Midbrain (tissue), 1 donor: Measurements from ENCODE around the gene ACP5.
"Not testable (repeated sequence)": the region's sequence is repeated elsewhere in the genome, so short reads cannot be mapped to it uniquely, and the experiment has no call there.

Source experiments
- DNase-seq: peaks from one replicate; lab custom pipeline; 2025; lab: John Stamatoyannopoulos, UW

The ACP5 gene

DNA sequence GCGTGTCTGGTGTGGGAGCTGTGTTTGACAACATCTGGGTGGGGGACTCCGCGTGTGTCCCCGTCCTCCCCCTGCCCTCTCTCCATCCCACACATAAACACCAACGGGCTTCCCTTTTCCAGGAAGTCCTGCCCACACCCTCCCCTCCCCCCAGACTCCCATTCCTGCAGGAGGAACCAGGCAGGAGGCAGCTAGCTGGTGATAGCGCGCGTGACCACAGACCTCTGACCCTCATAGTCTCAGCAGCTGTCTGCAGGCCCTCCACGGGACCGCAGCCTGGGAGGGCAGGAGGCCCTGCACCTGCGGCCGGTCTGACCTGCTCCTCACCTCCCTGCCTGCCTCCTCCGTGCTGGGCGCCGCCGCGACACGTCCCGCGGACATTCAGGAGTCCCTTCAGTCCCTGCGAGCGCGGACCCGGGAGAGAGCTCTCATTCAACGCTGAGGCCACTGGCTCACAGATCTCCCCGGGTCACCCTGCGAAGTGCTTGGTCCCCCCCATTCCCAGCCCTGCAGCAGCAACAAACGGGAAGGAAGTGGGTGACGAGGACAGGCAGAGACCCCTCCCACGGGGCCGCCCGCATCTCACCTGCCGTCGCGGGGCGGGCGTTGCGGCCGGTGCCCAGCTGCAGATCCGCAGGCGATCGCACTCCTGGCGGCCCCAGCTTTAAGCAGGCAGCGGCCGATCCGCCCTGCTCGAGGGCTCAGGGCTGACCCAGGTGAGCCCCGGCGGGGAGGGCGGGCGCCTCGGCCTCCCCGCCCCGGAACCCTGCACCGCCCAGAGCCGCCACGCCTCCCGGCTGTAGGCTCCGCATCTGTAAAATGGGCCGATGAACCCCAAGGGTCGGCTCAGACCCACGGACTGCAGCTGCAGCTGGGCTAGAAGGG lies 1.1 kb upstream of the ACP5 start:
- no peak for DNase-seq

DNA sequence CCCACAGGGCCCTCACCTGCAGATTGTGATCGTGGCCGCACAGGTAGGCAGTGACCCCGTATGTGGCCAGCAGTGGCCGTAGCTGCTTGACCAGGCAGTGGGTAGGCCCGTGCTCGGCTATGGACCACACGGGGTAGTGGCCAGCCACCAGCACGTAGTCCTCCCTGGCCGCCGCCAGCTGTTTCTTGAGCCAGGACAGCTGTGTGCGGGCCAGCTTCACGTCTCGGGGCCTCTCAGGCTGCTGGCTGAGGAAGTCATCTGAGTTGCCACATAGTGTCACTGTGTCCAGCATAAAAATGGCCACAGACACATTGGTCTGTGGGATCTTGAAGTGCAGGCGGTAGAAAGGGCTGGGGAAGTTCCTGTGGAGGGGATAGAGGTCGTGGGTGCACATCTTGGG lies 1.2 kb downstream of the ACP5 start:
- DNase-seq: no peak

DNA sequence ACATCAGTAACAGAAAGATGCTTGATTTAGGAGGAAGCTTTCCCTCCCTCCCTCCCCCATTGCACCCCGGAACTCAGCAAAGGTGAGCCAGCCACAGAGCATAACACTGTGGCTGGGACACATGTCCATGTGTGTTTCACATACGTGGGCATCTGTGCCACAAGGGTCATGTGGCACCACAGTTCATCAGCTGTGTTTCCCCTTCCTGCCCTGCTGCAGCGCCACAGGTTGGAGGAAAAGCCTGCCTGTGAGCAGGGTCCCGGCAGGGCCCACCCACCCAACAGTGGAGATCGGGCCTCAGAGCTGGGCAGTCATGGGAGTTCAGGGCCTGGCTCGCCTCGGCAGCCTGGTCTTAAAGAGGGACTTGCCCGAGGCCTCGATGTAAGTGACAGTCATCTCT lies 2.8 kb downstream of the ACP5 start:
- DNase-seq: no peak

DNA sequence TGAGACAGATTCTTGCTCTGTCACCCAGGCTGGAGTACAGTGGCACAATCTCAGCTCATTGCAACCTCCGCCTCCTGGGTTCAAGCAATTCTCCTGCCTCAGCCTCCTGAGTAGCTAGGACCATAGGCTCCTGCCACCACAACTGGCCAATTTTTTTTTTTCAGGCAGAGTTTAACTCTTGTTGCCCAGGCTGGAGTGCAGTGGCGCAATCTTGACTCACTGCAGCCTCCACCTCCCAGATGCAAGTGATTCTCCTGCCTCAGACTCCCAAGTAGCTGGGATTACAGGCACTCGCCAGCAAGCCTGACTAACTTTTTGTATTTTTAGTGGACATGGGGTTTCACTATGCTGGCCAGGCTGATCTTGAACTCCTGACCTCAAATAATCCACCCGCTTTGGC lies 3.7 kb downstream of the ACP5 start:
- DNase-seq: not testable (repeated sequence)

DNA sequence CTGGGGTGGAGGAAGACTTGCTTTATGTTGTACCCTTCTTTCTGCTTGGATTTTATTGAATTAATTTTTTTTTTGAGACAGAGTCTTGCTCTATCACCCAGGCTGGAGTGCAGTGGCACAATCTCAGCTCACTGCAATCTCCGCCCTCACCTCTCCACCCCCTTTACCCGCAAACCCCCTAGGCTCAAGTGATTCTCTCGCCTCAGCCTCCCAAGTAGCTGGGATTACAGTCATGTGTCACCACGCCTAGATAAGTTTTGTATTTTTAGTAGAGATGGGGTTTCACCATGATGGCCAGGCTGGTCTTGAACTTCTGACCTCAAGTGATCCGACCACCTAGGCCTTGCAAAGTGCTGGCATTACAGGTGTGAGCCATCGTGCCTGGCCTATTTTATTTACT lies 4.1 kb downstream of the ACP5 start:
- DNase-seq: not testable (repeated sequence)

DNA sequence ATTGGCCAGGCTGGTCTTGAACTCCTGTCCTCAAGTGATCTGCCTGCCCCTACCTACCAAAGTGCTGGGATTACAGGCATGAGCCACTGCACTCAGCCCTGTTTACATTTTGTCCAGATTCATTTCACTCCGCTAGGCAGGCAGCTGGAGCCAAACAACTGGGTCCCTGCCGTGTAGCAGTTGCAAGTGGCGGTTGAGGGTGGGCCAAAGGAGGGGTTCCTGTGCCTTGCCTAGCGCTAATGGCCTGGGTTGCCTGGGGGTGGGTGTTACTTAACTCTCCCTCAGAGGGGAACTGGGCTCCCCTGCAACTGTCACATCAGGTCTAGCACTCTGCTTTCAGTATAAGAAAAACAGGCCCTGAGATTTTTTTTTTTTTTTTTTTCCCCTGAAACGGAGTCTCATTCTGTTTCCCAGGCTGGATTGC lies 7.4 kb downstream of the ACP5 start:
- no peak for DNase-seq

DNA sequence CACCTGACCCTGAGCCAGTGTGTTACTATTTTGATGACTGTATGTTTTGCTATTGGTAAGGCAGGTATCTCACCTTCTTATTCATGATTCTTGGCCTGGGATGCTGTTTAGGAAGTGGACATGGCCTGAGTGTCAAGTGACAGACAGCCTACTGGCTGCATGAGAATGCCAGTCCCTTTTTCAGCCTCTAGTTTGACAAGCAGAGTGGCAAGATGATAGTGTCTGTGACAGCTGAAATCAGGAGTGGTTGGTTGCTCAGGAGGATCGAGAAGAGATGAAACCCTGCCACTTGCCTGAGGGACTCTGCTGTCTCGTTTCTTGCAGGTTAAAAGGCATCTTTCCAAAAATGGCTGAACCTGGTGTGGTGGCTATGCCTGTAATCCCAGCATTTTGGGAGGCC lies 11.3 kb downstream of the ACP5 start:
- DNase-seq: no peak

DNA sequence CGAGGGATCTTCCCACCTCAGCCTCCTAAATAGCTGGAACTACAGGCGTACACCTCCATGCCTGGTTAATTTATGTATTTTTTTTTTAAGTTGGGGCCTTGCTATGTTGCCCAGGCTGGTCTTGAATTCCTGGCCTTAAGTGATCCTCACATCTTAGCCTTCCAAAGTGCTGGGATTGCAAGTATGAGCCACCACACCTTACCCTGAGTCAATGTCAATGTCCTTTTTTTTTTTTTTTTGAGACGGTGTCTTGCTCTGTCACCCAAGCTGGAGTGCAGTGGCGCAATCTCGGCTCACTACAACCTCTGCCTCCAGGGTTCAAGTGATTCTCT lies 11.8 kb downstream of the ACP5 start:
- not testable (repeated sequence) for DNase-seq

DNA sequence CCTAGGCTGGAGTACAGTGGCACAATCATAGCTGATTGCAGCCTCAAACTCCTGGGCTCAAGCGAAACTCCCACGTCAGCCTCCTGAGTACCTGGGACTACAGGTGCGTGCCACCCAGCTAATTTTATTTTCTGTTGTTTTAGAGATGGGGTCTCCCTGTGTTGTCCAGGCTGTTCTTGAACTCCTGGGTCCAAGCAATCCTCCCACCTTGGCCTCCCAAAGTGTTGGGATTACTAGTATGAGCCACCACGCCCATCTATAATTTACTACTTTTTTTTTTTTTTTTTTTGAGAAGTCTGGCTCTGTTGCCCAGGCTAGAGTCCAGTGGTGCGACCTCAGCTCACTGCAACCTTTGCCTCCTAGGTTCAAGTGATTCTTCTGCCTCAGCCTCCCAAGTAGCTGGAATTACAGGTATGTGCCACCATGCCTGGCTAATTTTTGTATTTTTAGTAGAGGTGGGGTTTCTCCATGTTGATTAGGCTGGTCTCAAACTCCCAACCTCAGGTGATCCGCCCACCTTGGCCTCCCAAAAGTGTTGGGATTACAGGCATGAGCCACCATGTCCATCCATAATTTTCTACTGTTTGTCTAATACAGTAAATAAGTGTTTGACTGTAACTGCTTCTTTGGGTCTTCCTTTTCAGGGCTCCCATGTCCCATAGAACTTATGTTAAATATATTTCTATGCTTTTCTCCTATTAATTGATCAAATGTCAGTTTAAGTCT lies 13.2 kb downstream of the ACP5 start:
- DNase-seq: not testable (repeated sequence)

DNA sequence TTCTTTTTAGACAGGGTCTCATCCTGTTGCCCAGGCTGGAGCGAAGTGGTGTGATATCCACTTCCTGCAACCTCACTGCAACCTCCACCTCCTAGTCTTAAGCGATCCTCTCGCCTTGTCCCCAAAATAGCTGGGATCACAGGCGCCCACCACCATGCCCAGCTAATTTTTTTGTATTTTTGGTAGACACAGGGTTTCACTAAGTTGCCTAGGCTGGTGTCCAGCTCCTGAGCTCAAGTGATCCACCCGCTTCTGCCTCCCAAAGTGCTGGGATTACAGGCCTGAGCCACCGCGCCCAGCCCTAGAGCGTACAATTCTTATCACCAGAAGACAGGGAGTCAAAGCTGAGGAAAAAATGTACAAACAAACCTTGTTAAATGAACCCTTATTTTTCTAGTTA lies 13.9 kb downstream of the ACP5 start:
- no peak for DNase-seq

DNA sequence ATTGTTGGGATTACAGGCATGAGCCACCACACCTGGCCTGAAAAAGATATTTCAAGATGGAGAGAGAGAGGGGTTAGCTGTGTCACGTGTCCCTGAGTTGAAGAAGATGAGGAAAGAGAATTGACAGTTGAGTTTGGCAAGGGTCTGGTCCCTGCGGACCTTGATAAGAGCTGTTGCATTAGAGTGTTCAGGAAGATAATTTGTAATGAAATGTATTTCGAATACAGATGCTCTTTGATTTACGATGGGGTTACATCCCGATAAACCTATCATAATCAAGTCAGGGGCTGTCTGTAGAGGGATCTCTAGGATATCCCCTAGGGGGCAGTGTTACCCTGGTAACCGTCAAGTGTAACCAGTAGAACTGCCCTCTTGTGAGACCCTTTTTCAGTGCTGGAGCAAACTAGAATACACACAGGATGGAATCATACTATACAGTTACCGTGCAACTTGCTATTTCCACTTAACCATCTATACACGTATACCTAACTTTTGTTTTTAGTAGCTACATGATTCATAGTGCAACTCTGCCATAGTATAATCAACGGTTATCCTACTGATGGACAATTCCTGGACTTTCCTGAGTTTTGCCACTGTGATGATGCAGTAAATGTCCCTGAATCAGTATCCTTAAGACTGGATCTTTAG lies 16.9 kb downstream of the ACP5 start:
- peak; percentile 65 for DNase-seq

DNA sequence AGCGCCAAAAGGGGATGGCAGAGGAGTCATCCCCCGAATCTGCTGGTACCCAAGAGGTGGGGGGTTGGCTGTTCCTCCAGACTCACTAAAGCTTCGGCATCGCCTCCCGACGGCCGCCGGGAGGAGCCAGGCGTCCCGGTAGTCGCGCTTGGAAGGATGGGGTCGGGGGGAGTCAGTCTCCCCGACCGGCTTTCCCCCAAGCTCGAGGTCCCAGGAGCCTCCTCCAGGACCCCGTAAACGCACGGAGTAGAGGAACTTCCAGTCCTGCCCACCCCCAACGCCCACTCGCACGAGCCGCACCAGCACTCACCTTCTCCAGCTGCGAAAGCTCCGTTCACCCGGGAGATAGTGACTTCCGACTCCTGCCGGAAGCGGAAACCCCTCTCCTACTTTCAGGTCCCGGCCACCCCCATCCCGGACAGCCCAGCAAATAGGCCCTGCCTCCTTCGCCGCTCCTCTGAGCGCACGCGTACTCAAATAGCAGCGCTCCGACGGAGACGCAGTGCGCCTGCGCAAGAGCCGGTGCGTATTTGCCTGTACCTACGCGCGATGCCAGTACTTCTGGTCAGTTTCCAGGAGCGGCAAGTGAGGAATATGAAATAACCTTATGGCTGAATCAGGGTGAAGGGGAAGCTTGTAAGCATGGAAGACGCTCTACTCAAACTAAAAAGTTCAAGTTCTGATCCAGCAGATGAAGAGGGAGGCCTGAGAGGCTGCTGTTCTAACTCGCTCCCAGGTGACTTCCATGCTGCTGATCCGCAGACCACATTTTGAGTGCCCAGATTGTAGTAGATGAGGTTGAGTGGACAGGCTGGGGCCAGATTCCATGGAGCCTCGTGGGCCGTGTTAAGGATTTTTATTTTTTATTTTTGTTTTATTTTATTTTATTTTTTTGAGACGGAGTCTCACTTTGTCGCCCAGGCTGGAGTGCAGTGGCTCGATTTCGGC lies 18.3 kb downstream of the ACP5 start, which contains the start of gene ELOF1:
Gene ELOF1, minus strand, starts transcription at position 350 of the 948 bp plus-strand sequence. CDS start 4,883 bp downstream, outside the sequence.
- DNase-seq: peak; percentile 98

DNA sequence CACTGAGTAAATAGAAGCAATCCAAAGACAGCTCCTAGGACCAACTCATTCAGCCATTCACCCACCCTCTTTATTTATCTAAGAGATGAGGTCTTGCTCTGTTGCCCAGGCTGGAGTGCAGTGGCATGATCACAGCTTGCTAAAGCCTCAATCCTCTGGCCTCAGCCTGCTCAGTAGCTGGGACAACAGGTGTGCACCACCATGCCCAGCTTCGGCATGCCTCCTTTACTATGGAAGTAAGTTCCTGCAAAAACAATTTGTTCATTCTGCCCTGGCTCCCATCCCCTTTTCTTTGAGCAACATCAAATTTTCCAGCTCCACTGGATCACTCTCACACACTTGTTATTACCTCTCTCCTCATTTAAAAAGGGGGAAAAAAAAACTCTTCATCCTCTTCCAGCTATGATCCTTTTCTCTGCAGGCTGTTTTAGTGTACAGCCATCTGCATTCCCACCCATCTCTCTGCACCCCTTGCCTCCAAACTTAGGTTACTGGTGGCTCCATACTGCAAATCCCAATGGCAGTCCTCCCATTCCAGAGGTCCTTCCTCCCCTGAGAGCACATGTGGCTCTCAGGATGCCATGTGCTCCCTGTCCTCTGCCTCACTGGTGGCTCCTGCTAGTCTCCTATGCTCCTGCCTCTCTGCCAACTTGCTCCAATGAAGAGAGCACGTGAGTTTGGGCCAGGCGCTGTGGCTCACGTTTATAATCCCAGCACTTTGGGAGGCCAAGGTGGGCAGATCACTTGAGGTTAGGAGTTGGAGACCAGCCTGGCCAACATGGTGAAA lies 20.6 kb downstream of the ACP5 start:
- no peak for DNase-seq

DNA sequence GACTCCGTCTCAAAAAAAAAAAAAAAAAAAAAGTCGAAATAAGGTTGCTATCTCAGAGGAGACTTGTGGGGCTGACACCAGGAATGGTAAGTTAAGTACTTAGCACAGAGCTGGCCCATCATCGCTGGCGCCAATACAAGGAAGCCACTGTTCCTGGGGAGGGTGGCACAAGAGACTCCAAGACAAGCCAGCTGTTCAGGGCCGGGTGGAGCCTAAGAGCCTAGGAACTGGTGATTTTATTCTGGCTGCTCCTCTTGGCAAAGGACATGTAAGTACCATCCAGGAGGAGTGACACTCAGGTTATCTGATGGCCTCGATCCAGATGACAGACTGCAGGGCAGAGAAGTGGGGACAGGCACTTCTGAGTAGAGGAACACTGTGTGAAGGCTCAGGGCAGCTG lies 22.2 kb downstream of the ACP5 start:
- no peak for DNase-seq

DNA sequence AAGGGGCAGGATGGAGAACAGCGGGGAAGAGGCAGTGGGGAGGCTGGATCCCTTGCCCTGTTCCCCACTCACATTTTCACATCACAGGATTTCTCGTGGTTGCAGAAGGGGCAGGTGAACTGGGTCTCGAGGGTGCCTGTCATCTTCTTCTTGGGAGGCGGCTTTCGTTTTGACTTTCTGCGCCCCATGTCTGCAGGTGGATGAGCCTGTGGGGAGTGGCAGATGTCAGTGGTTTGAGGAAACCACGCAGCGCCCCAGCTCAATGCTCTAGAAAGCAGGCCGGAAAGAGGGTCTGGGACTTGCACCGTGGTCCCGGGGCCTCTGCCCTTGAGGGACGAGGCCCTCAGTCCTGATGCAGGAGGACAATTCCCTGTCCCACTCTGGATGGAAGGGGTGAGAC lies 23.3 kb downstream of the ACP5 start:
- no peak for DNase-seq

DNA sequence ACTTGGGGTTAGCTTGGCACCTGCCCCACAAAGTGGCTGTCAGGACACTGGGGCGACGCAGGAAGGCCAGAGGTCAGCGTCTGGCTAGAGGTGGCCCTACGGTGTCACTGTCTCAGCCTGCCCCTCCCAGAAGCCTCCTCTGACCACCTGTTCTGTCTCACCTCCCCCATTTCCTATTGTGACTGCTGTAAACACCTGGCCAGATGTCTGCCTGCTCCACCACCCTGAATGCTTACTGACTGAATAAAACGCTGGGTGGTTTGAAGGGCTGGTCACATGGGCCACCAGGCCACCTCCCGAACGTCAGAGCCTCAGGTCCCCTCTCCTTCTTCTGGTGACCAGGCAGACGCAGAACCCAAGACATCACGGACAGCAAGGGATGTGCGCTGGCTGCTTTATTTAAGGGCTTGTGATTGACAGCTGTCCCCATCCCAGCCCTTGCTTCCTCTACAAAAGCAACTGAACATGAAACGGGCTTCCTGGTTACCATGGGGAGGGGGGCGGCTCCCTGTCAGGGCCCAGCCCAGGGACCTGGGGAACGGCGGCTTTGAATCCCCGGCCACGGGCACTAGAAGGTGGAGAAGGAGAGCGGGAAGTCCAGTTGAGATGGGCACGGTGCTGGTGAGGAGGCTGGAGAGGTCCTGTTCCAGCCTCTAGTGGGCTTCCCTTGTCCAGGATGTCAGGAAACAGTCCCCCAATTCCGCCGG lies 24.6 kb downstream of the ACP5 start:
- no peak for DNase-seq

DNA sequence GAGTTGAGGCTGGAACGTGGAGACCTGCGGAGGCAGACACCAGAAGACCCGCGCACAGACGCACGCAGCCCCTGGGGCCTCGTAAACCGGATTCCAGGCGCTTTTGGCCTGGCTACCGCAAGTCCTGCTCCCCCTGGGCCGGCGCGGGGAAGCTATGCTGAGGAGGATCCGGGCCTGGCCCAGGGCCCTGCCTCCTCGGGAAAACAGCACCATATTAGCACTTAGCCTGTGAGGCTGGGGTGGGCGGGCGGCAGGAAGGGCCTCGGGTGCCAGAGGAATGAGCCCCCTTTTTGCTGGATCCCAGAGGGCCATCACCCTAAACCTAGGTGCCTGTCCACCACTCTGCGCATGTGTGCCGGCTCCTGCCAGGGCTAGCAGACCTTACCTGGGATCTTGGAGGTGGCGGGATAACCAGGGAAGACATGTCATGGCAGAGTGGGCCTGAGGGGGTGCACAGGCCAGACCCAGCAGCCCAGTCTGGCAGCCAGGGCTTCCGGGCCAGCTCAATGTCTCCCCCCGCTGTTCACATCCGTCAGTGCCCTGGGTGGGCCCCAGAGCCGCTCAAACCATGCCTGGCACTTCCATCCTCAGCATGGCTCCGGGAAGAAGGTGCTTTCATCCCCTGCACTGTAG lies 25.7 kb downstream of the ACP5 start:
- DNase-seq: no peak

DNA sequence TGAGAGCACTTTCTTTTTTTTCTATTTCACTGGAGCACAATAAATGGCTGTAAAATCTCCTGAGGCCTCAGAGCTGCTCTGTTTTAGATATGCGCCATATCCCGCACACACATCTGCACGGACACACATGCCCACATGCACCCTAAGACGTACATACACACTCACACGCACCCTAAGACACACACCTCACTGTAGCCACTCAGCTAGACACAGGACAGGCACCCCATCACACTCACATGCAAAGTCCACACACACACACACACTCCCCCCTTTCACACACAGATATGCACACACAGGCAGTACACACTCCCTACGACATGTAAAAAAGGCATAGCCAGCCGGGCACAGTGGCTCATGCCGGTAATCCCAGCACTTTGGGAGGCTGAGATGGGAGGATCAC lies 27.2 kb downstream of the ACP5 start:
- DNase-seq: no peak

DNA sequence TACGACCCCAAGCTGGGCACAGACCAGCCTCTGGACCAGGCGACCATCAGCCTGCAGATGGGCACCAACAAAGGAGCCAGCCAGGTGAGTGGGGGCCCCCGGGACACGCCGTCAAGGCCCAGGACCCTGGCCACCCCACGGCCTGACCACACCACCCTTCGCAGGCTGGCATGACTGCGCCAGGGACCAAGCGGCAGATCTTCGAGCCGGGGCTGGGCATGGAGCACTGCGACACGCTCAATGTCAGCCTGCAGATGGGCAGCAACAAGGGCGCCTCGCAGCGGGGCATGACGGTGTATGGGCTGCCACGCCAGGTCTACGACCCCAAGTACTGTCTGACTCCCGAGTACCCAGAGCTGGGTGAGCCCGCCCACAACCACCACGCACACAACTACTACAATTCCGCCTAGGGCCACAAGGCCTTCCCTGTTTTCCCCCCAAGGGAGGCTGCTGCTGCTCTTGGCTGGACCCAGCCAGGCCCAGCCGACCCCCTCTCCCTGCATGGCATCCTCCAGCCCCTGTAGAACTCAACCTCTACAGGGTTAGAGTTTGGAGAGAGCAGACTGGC lies 28.0 kb downstream of the ACP5 start:
- no peak for DNase-seq
